Panc1 (cell line): ENCODE results near the gene SELE. TPM values are rescaled to one million over a fixed set of nuclear protein-coding genes. Genes with fewer than 3 reads are reported as not detected.

Source experiments
- ATAC-seq: fragments of 200-7000 bp; cut with Tn5 transposase; 2 replicates; pipeline ENCODE4 v1.9.1; 2020; ENCODE audit warnings: mild to moderate bottlenecking, moderate library complexity
- BruUV-seq: library from RNA; stranded (reverse); fragments of 400-500 nt; replicated peaks from 2 replicates; lab custom pipeline; 2021; lab: Mats Ljungman, UMichigan
- CTCF ChIA-PET: fragments of 300-600 bp; sonication (Branson Sonifier 250); formaldehyde crosslinking; loops from one replicate; lab custom pipeline; 2022; ENCODE audit warnings: antibody characterized with exemption; lab: Charles Lee
- POLR2A ChIA-PET: fragments of 300-600 bp; sonication (Branson Sonifier 250); formaldehyde crosslinking; loops from one replicate; lab custom pipeline; 2022; ENCODE audit warnings: antibody characterized with exemption; lab: Charles Lee
- DNase-seq: peaks from one replicate; pipeline ENCODE4 v3.0.0-alpha.2; 2010; ENCODE audit warnings: low read depth, low spot score
- H3K27ac ChIP-seq: 2 replicates; pipeline ENCODE4 v1.5.1; 2011; ENCODE audit warnings: mild to moderate bottlenecking, low read length, inconsistent platforms
- H3K27me3 ChIP-seq: fragments of 200-500 bp; sonication (Bioruptor generic); 2 replicates; pipeline ENCODE4 v1.6.0; 2014; ENCODE audit warnings: low read length, inconsistent platforms; ENCODE audit not compliant: control insufficient read depth, insufficient read depth
- H3K36me3 ChIP-seq: fragments of 200-500 bp; sonication (Bioruptor generic); 2 replicates; pipeline ENCODE4 v1.5.1; 2014; ENCODE audit warnings: inconsistent platforms, mild to moderate bottlenecking, low read length, moderate library complexity; ENCODE audit not compliant: control insufficient read depth, insufficient read depth
- H3K4me1 ChIP-seq: 2 replicates; pipeline ENCODE4 v1.5.1; 2011; ENCODE audit warnings: inconsistent platforms, mild to moderate bottlenecking, low read length, moderate library complexity; ENCODE audit not compliant: control insufficient read depth, insufficient read depth
- H3K4me3 ChIP-seq, 2 experiments: 2 replicates each; pipeline ENCODE4 v1.5.1; 2011 to 2012; ENCODE audit warnings: low read depth in 2 of 2, low read length in 2 of 2, mild to moderate bottlenecking in 2 of 2, inconsistent platforms in 1 of 2, moderate library complexity in 1 of 2
- H3K9me3 ChIP-seq: fragments of 200-500 bp; sonication (Bioruptor generic); 2 replicates; pipeline ENCODE4 v1.5.1; 2014; ENCODE audit warnings: low read depth, mild to moderate bottlenecking, inconsistent platforms, low read length, moderate library complexity; ENCODE audit not compliant: control insufficient read depth, insufficient read depth
- POLR2AphosphoS5 ChIP-seq: IDR thresholded peaks from 2 replicates; pipeline ENCODE4 v1.6.1; 2012; ENCODE audit warnings: mild to moderate bottlenecking, low read depth, low read length, moderate library complexity
- SIN3A ChIP-seq: IDR thresholded peaks from 2 replicates; pipeline ENCODE4 v1.6.1; 2012; ENCODE audit warnings: low read depth, mild to moderate bottlenecking, low read length, moderate library complexity, borderline replicate concordance; ENCODE audit not compliant: insufficient read depth
- TCF7L2 ChIP-seq: IDR thresholded peaks from 2 replicates; pipeline ENCODE4 v1.6.1; 2011; ENCODE audit warnings: mild to moderate bottlenecking, low read depth, low read length, inconsistent platforms
- in situ Hi-C: cut with HindIII; loops from 2 replicates; pipeline ENCODE4 v1.10.0; 2016; ENCODE audit warnings: low sequenced_read_pairs, low pct_unique_long_range_greater_than_20kb
- intact Hi-C: fragments of 100-400 bp; cut with micrococcal nuclease; formaldehyde crosslinking; loops from one replicate; pipeline ENCODE4 v1.10.0; 2022; ENCODE audit not compliant: unreplicated experiment
- total RNA-seq: library from RNA; stranded (reverse); gene quantifications from one replicate; pipeline ENCODE4 v1.2.1, GENCODE V29; 2021; ENCODE audit not compliant: unreplicated experiment
- TF ChIP-seq, protein P1 (sequence below), 2 experiments: IDR thresholded peaks; 2 replicates each; pipeline ENCODE4 v1.6.1; 2011 to 2012; ENCODE audit warnings: low read depth in 2 of 2, control low read depth in 1 of 2, low read length in 1 of 2, mild to moderate bottlenecking in 1 of 2, moderate library complexity in 1 of 2; ENCODE audit not compliant: insufficient read depth in 1 of 2
- TF ChIP-seq, protein P2 (sequence below): fragments of 450-650 bp; IDR thresholded peaks from 2 replicates; pipeline ENCODE4 v1.5.1; 2017; ENCODE audit warnings: mild to moderate bottlenecking

SELE gene
- total RNA-seq, 1 experiment from 2014 or later, result not detected

DNA sequence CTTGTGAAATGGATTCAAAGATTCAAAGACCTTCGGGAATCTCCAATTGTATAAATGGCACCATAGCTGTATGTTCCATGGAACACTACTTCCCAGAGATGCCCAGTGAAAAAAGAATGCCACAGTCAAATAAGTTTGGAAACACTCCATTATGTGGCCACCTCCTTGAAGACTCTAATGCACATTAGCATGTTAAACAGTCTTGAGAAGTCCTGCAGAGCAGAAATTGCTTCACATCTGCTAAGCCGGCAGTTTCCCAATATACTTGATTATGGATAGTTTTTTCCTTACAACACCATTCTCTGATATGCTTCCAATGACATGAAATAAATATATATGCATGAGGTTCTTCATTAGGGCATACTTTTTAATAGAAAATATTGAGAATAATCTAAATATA is 12.7 kb upstream of the SELE start:
- CTCF ChIA-PET, result no interaction called here
- no peaks in the 10 kb centered on the region for H3K9me3 ChIP-seq
- ATAC-seq (no peak), DNase-seq (no peak)
- no peak overlapping the region for H3K4me3 ChIP-seq
- TF ChIP-seq TCF7L2, result no peak
- no peaks in the 10 kb centered on the region for H3K36me3 ChIP-seq
- intact Hi-C loops, result no loop called here
- POLR2A ChIA-PET, result no interaction called here
- H3K4me1 ChIP-seq, result no peaks in the 10 kb centered on the region
- in situ Hi-C loops, result no loop called here
- H3K27me3 ChIP-seq, result no peaks in the 10 kb centered on the region
- no TSS peak for BruUV-seq
- no peak overlapping the region for H3K27ac ChIP-seq

DNA sequence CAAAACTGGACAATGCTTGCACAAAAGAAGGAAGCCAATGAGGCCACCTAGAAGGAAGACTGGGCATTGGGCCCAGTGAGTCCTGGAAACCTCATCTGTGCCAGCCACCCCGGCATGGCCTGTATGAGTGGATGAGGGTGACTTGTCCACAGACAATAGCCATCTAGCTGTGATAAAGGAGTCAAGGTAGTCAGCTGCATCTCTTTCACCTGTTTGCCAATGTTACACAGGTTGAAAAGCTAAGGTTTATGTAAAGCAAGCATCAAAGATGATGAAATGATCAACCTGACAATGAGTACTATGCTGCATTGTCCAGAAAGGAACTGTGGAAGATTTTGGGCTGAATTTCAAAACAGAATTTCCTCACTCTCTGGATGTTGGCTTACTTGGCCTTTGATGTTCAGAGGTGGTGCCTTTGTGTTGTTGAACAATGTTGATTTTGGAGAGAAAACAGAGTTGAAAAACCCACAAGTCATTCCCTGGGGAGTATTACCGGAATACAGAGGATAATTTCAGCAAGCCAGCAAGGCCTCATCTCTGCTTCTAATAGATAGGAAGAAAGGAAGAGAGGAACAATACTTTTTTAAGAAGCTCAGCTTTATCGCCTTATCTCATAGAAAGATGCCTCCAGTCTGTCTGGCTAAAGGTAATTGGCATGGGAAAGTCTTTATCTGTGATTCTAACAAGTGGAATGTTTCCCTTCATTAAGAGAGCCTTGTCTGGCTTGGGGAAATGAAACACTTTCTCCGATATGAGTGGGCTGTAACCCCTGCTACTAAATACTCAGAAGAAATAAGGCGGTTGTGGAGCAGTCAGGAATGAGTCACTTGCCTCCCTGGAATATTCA is 11.4 kb upstream of the SELE start:
- no peak overlapping the region for H3K4me3 ChIP-seq

More for the DNA sequence above, 11.4 kb upstream of the SELE start:
- Histone ChIP-seq H3K36me3 (no peaks in the 10 kb centered on the region), H3K27me3 (no peaks in the 10 kb centered on the region), H3K4me1 (no peaks in the 10 kb centered on the region), H3K27ac (no peak overlapping the region), H3K9me3 (no peaks in the 10 kb centered on the region)
- ChIA-PET CTCF (no interaction called here), POLR2A (no interaction called here)
- in situ Hi-C loops (no loop called here), intact Hi-C loops (no loop called here)
- no peak for ATAC-seq
- DNase-seq, result no peak
- TF ChIP-seq TCF7L2, result no peak
- no peak for TF ChIP-seq SIN3A
- TF ChIP-seq POLR2AphosphoS5, result no peak
- TF ChIP-seq, protein P1, sequence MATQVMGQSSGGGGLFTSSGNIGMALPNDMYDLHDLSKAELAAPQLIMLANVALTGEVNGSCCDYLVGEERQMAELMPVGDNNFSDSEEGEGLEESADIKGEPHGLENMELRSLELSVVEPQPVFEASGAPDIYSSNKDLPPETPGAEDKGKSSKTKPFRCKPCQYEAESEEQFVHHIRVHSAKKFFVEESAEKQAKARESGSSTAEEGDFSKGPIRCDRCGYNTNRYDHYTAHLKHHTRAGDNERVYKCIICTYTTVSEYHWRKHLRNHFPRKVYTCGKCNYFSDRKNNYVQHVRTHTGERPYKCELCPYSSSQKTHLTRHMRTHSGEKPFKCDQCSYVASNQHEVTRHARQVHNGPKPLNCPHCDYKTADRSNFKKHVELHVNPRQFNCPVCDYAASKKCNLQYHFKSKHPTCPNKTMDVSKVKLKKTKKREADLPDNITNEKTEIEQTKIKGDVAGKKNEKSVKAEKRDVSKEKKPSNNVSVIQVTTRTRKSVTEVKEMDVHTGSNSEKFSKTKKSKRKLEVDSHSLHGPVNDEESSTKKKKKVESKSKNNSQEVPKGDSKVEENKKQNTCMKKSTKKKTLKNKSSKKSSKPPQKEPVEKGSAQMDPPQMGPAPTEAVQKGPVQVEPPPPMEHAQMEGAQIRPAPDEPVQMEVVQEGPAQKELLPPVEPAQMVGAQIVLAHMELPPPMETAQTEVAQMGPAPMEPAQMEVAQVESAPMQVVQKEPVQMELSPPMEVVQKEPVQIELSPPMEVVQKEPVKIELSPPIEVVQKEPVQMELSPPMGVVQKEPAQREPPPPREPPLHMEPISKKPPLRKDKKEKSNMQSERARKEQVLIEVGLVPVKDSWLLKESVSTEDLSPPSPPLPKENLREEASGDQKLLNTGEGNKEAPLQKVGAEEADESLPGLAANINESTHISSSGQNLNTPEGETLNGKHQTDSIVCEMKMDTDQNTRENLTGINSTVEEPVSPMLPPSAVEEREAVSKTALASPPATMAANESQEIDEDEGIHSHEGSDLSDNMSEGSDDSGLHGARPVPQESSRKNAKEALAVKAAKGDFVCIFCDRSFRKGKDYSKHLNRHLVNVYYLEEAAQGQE (IDR thresholded peaks at IDR 0.05; ENCODE audit: insufficient read depth in 1 of 2, low read depth in 2 of 2, low read length in 1 of 2), result no peak
- TF ChIP-seq, protein P2, sequence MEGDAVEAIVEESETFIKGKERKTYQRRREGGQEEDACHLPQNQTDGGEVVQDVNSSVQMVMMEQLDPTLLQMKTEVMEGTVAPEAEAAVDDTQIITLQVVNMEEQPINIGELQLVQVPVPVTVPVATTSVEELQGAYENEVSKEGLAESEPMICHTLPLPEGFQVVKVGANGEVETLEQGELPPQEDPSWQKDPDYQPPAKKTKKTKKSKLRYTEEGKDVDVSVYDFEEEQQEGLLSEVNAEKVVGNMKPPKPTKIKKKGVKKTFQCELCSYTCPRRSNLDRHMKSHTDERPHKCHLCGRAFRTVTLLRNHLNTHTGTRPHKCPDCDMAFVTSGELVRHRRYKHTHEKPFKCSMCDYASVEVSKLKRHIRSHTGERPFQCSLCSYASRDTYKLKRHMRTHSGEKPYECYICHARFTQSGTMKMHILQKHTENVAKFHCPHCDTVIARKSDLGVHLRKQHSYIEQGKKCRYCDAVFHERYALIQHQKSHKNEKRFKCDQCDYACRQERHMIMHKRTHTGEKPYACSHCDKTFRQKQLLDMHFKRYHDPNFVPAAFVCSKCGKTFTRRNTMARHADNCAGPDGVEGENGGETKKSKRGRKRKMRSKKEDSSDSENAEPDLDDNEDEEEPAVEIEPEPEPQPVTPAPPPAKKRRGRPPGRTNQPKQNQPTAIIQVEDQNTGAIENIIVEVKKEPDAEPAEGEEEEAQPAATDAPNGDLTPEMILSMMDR, result no peak
- no TSS peak for BruUV-seq
